ENCODE results near the gene NUP214.

GRCh38 chr9:131120620-131121228, 4.7 kb upstream of the NUP214 start:
- TF ChIP-seq POLR2AphosphoS5 (IDR thresholded peaks at IDR 0.05; ENCODE audit: low read depth, low read length), result no peak
- no peak for TF ChIP-seq TAF1 (IDR thresholded peaks at IDR 0.05; ENCODE audit: low read depth, low read length)
- TF ChIP-seq POLR2A (IDR thresholded peaks at IDR 0.05; ENCODE audit: low read depth, low read length), result no peak
- no peak for TF ChIP-seq SPI1 (IDR thresholded peaks at IDR 0.05; ENCODE audit: low read depth, low read length)
- TF ChIP-seq PAX5 (IDR thresholded peaks at IDR 0.05; ENCODE audit: insufficient read depth, low read length, severe bottlenecking), result no peak
- no peak for TF ChIP-seq POU2F2 (IDR thresholded peaks at IDR 0.05; ENCODE audit: low read depth, low read length)
